ENCODE data around the gene CFAP20DC. TPM values are rescaled to one million over a fixed set of nuclear protein-coding genes. Genes with fewer than 3 reads are reported as not detected.

CFAP20DC gene
- total RNA-seq, 1 experiment from 2014 or later = 2.9 TPM

DNA sequence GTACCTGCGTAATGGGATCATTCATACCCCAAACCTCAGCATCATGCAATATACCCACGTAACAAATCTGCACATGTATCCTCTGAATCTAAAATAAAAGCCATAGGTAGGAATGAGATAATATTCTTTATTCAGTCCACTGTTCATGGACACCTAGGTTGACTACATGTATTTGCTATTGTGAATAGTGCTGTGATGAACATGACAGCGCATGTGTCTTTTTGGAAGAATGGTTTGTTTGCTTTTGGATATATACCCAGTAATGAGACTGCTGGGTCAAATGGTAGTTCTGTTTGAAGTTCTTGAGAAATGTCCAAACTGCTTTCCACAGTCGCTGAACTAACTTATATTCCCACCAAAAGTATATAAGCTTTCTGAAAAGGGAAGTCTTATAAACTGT is 265.4 kb downstream of the CFAP20DC start:
- POLR2A ChIA-PET = no interaction called here
- peaks cover 0 to 10% of the 10 kb centered on the region in 2 experiments; a peak in 1 of 4 replicates for H3K9me3 ChIP-seq (ENCODE audit: control insufficient read depth in 1 of 2, insufficient read depth in 1 of 2, low read depth in 1 of 2, low read length in 2 of 2)
- no peak for TF ChIP-seq ZFX (IDR thresholded peaks at IDR 0.05)
- no peak for TF ChIP-seq FOSL1 (IDR thresholded peaks at IDR 0.05; ENCODE audit: low read depth)
- no peak for TF ChIP-seq SRF (IDR thresholded peaks at IDR 0.05; ENCODE audit: low read depth)
- no peak for TF ChIP-seq POLR2A (IDR thresholded peaks at IDR 0.05; ENCODE audit: borderline replicate concordance, extremely low read depth, insufficient read depth, insufficient read length)
- no peak for TF ChIP-seq CEBPB (IDR thresholded peaks at IDR 0.05; ENCODE audit: low read depth)
- TF ChIP-seq YY1 (IDR thresholded peaks at IDR 0.05; ENCODE audit: extremely low read depth, insufficient replicate concordance, low read depth, low read length) = no peak
- TF ChIP-seq, protein P1, sequence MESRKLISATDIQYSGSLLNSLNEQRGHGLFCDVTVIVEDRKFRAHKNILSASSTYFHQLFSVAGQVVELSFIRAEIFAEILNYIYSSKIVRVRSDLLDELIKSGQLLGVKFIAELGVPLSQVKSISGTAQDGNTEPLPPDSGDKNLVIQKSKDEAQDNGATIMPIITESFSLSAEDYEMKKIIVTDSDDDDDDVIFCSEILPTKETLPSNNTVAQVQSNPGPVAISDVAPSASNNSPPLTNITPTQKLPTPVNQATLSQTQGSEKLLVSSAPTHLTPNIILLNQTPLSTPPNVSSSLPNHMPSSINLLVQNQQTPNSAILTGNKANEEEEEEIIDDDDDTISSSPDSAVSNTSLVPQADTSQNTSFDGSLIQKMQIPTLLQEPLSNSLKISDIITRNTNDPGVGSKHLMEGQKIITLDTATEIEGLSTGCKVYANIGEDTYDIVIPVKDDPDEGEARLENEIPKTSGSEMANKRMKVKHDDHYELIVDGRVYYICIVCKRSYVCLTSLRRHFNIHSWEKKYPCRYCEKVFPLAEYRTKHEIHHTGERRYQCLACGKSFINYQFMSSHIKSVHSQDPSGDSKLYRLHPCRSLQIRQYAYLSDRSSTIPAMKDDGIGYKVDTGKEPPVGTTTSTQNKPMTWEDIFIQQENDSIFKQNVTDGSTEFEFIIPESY (IDR thresholded peaks at IDR 0.05; ENCODE audit: extremely low read depth, insufficient replicate concordance, low read length) = no peak
- TF ChIP-seq SP1 (IDR thresholded peaks at IDR 0.05; ENCODE audit: low read depth) = no peak
- TF ChIP-seq, protein P2, sequence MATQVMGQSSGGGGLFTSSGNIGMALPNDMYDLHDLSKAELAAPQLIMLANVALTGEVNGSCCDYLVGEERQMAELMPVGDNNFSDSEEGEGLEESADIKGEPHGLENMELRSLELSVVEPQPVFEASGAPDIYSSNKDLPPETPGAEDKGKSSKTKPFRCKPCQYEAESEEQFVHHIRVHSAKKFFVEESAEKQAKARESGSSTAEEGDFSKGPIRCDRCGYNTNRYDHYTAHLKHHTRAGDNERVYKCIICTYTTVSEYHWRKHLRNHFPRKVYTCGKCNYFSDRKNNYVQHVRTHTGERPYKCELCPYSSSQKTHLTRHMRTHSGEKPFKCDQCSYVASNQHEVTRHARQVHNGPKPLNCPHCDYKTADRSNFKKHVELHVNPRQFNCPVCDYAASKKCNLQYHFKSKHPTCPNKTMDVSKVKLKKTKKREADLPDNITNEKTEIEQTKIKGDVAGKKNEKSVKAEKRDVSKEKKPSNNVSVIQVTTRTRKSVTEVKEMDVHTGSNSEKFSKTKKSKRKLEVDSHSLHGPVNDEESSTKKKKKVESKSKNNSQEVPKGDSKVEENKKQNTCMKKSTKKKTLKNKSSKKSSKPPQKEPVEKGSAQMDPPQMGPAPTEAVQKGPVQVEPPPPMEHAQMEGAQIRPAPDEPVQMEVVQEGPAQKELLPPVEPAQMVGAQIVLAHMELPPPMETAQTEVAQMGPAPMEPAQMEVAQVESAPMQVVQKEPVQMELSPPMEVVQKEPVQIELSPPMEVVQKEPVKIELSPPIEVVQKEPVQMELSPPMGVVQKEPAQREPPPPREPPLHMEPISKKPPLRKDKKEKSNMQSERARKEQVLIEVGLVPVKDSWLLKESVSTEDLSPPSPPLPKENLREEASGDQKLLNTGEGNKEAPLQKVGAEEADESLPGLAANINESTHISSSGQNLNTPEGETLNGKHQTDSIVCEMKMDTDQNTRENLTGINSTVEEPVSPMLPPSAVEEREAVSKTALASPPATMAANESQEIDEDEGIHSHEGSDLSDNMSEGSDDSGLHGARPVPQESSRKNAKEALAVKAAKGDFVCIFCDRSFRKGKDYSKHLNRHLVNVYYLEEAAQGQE (IDR thresholded peaks at IDR 0.05; ENCODE audit: low read depth) = no peak
- no peak overlapping the region for H2AFZ ChIP-seq (ENCODE audit: low read depth, low read length, poor library complexity, severe bottlenecking)
- H3K4me1 ChIP-seq (ENCODE audit: control insufficient read depth in 1 of 2, insufficient read depth in 2 of 2, low read length in 2 of 2) = no peaks in the 10 kb centered on the region
- no peak overlapping the region for H3K4me2 ChIP-seq (ENCODE audit: low read length)
- RAD21 ChIA-PET (ENCODE audit: low non-redundant PET in 1 of 2, low total read pairs in 2 of 2, uncharacterized antibody in 2 of 2, unreplicated experiment in 2 of 2) = no interaction called here
- H3K27me3 ChIP-seq (ENCODE audit: insufficient read depth, low read length) = no peaks in the 10 kb centered on the region
- no peak overlapping the region for H3K4me3 ChIP-seq (replicated peaks in 1 of 2; ENCODE audit: low read depth in 1 of 2, low read length in 2 of 2)
- DNase-seq (ENCODE audit: low read depth, low spot score) (no peak), ATAC-seq (no peak)
- no TSS peak for BruUV-seq (replicated peaks)
- no peaks in the 10 kb centered on the region for H3K36me3 ChIP-seq (ENCODE audit: control insufficient read depth in 1 of 2, insufficient read depth in 2 of 2, low read length in 2 of 2)
- no peaks in the 10 kb centered on the region for H3K9me2 ChIP-seq (ENCODE audit: insufficient read depth)
- intact Hi-C loops (cut with micrococcal nuclease) = no loop called here
- no peaks in the 10 kb centered on the region for H4K20me1 ChIP-seq (ENCODE audit: insufficient read depth)
- CTCF ChIA-PET = no interaction called here
- no peak overlapping the region for H3K9ac ChIP-seq (ENCODE audit: low read length)
- H3K27ac ChIP-seq (ENCODE audit: low read depth, low read length) = no peak overlapping the region
- H3K79me2 ChIP-seq (ENCODE audit: insufficient read depth, low read length) = no peaks in the 10 kb centered on the region

Data from HCT116 (cell line).